H9 (cell line): ENCODE results near the gene EML2. TPM values are rescaled to one million over a fixed set of nuclear protein-coding genes. Genes with fewer than 3 reads are reported as not detected.

ENCODE experiments used
- DNase-seq: peaks from one replicate; pipeline ENCODE4 v3.0.0-alpha.2; 2017
- H2AFZ ChIP-seq: one replicate; pipeline ENCODE4 v1.6.1; 2013; ENCODE audit warnings: mild to moderate bottlenecking, low read length, control low read depth, moderate library complexity
- H2AK5ac ChIP-seq: 2 replicates; pipeline ENCODE4 v1.6.1; 2013; ENCODE audit warnings: low read length, control low read depth, mixed read lengths; ENCODE audit not compliant: insufficient read length
- H2BK120ac ChIP-seq: one replicate; pipeline ENCODE4 v1.6.1; 2013; ENCODE audit warnings: low read depth, mild to moderate bottlenecking, low read length, control low read depth, inconsistent platforms; ENCODE audit not compliant: poor library complexity, severe bottlenecking
- H2BK12ac ChIP-seq: 2 replicates; pipeline ENCODE4 v1.6.1; 2013; ENCODE audit warnings: low read length, control low read depth, mixed read lengths, low read depth; ENCODE audit not compliant: insufficient read length
- H2BK15ac ChIP-seq: 2 replicates; pipeline ENCODE4 v1.6.1; 2013; ENCODE audit warnings: low read depth, low read length, control low read depth
- H2BK20ac ChIP-seq: one replicate; pipeline ENCODE4 v1.6.1; 2013; ENCODE audit warnings: low read depth, mild to moderate bottlenecking, low read length, control low read depth, inconsistent platforms; ENCODE audit not compliant: poor library complexity, severe bottlenecking
- H2BK5ac ChIP-seq: 2 replicates; pipeline ENCODE4 v1.6.1; 2013; ENCODE audit warnings: low read length, control low read depth, mixed read lengths; ENCODE audit not compliant: insufficient read length
- H3K14ac ChIP-seq: 2 replicates; pipeline ENCODE4 v1.6.1; 2013; ENCODE audit warnings: low read length, control low read depth; ENCODE audit not compliant: insufficient read depth
- H3K18ac ChIP-seq: 2 replicates; pipeline ENCODE4 v1.6.1; 2013; ENCODE audit warnings: low read depth, mild to moderate bottlenecking, mixed read lengths, low read length, control low read depth; ENCODE audit not compliant: insufficient read length
- H3K23ac ChIP-seq: 2 replicates; pipeline ENCODE4 v1.6.1; 2013; ENCODE audit warnings: low read length, control low read depth, mixed read lengths, low read depth; ENCODE audit not compliant: insufficient read length
- H3K23me2 ChIP-seq: 2 replicates; pipeline ENCODE4 v1.6.1; 2013; ENCODE audit warnings: low read depth, mild to moderate bottlenecking, mixed read lengths, low read length, control low read depth; ENCODE audit not compliant: insufficient read length, poor library complexity, severe bottlenecking
- H3K27ac ChIP-seq: 2 replicates; pipeline ENCODE4 v1.5.1; 2013; ENCODE audit warnings: low read length, control low read depth, mixed read lengths, low read depth; ENCODE audit not compliant: insufficient read length
- H3K27me3 ChIP-seq: 2 replicates; pipeline ENCODE4 v1.6.1; 2013; ENCODE audit warnings: low read length, control low read depth, inconsistent platforms; ENCODE audit not compliant: insufficient read depth
- H3K4ac ChIP-seq: 2 replicates; pipeline ENCODE4 v1.6.1; 2013; ENCODE audit warnings: low read depth, mild to moderate bottlenecking, control low read depth, inconsistent platforms, low read length, moderate library complexity
- H3K4me1 ChIP-seq: 2 replicates; pipeline ENCODE4 v1.6.1; 2013; ENCODE audit warnings: low read length, control low read depth, inconsistent platforms; ENCODE audit not compliant: insufficient read depth
- H3K4me2 ChIP-seq: 2 replicates; pipeline ENCODE4 v1.6.1; 2013; ENCODE audit warnings: low read length, control low read depth, mixed read lengths; ENCODE audit not compliant: insufficient read length, insufficient read depth
- H3K56ac ChIP-seq: 2 replicates; pipeline ENCODE4 v1.6.1; 2013; ENCODE audit warnings: low read depth, mild to moderate bottlenecking, mixed read lengths, low read length, control low read depth; ENCODE audit not compliant: insufficient read length
- H3K79me1 ChIP-seq: 2 replicates; pipeline ENCODE4 v1.6.1; 2013; ENCODE audit warnings: low read depth, mild to moderate bottlenecking, moderate library complexity, low read length, control low read depth, inconsistent platforms; ENCODE audit not compliant: insufficient read depth, poor library complexity, severe bottlenecking
- H3K79me2 ChIP-seq: 2 replicates; pipeline ENCODE4 v1.6.1; 2013; ENCODE audit warnings: low read length, control low read depth, inconsistent platforms; ENCODE audit not compliant: insufficient read depth
- H3K9ac ChIP-seq: 2 replicates; pipeline ENCODE4 v1.6.1; 2013; ENCODE audit warnings: low read length, control low read depth, mixed read lengths; ENCODE audit not compliant: insufficient read length; ENCODE audit errors: extremely low read depth
- H3K9me3 ChIP-seq: one replicate; pipeline ENCODE4 v1.6.1; 2013; ENCODE audit warnings: low read depth, low read length, inconsistent platforms; ENCODE audit not compliant: control insufficient read depth
- H3T11ph ChIP-seq: one replicate; pipeline ENCODE4 v1.6.1; 2013; ENCODE audit warnings: mild to moderate bottlenecking, low read length, control low read depth, inconsistent platforms
- H4K20me1 ChIP-seq: one replicate; pipeline ENCODE4 v1.6.1; 2013; ENCODE audit not compliant: control insufficient read depth, insufficient read length, insufficient read depth
- H4K5ac ChIP-seq: 2 replicates; pipeline ENCODE4 v1.6.1; 2013; ENCODE audit warnings: low read depth, mild to moderate bottlenecking, mixed read lengths, low read length, control low read depth; ENCODE audit not compliant: insufficient read length
- H4K8ac ChIP-seq: replicated peaks from 2 replicates; pipeline ENCODE4 v1.6.1; 2013; ENCODE audit warnings: low read length, control low read depth, mixed read lengths, low read depth; ENCODE audit not compliant: insufficient read length
- H4K91ac ChIP-seq: 2 replicates; pipeline ENCODE4 v1.6.1; 2013; ENCODE audit warnings: low read depth, mild to moderate bottlenecking, moderate library complexity, mixed read lengths, low read length, control low read depth; ENCODE audit not compliant: insufficient read length
- H3K27ac Mint-ChIP-seq, 3 experiments: 2 replicates in 2 of 3; 3 replicates in 1 of 3; pipeline ENCODE4 v1.8.0; 2020 to 2021; ENCODE audit warnings: mixed read lengths in 3 of 3, mild to moderate bottlenecking in 1 of 3, moderate library complexity in 1 of 3
- H3K27me3 Mint-ChIP-seq: 2 replicates; pipeline ENCODE4 v1.8.0; 2021; ENCODE audit warnings: low read depth, mild to moderate bottlenecking, moderate library complexity, mixed read lengths
- H3K36me3 Mint-ChIP-seq, 3 experiments: 2 replicates in 2 of 3; 3 replicates in 1 of 3; pipeline ENCODE4 v1.8.0; 2020 to 2021; ENCODE audit warnings: low read depth in 3 of 3, mixed read lengths in 3 of 3; ENCODE audit not compliant: insufficient read depth in 1 of 3
- H3K4me1 Mint-ChIP-seq, 2 experiments: 2 replicates each; pipeline ENCODE4 v1.8.0; 2020; ENCODE audit warnings: mixed read lengths in 2 of 2
- H3K4me3 Mint-ChIP-seq, 2 experiments: 2 replicates in 1 of 2; 3 replicates in 1 of 2; pipeline ENCODE4 v1.8.0; 2020 to 2021; ENCODE audit warnings: mild to moderate bottlenecking in 2 of 2, mixed read lengths in 2 of 2, moderate library complexity in 1 of 2
- H3K9me3 Mint-ChIP-seq, 2 experiments: 2 replicates in 1 of 2; 3 replicates in 1 of 2; pipeline ENCODE4 v1.8.0; 2020; ENCODE audit warnings: mild to moderate bottlenecking in 2 of 2, mixed read lengths in 2 of 2, moderate library complexity in 1 of 2
- CTCF ChIP-seq: fragments of 200-600 bp; sonication (generic); conservative IDR thresholded peaks from 3 replicates; pipeline ENCODE4 v1.8.0; 2021; ENCODE audit warnings: antibody characterized with exemption, mild to moderate bottlenecking
- WGBS: extraction: QIAGEN DNeasy Blood & Tissue Kit; methylation state at CpG from one replicate; pipeline ENCODE4 v1.1.7; 2013; ENCODE audit warnings: missing lambda C conversion rate, low lambda C conversion rate, mixed read lengths; ENCODE audit not compliant: insufficient read length; ENCODE audit errors: extremely low coverage; 5-methylcytosine and 5-hydroxymethylcytosine counted together
- total RNA-seq: library from RNA; stranded (reverse); gene quantifications from 2 replicates; pipeline ENCODE4 v1.2.1, GENCODE V29; 2021

The EML2 gene
- total RNA-seq, 1 experiment from 2014 or later: 22.6 TPM

GRCh38 chr19:45676851-45677263, 37.7 kb upstream of the EML2 start:
- Histone ChIP-seq H4K5ac (no peak overlapping the region), H3K23me2 (peaks cover 11% of the 10 kb centered on the region), H2BK5ac (no peak overlapping the region), H4K8ac (no peak overlapping the region), H3K56ac (no peak overlapping the region), H3K18ac (peak overlapping the region; percentile 88), H2AK5ac (no peak overlapping the region), H3K9me3 (no peaks in the 10 kb centered on the region), H2BK20ac (no peak overlapping the region), H4K91ac (no peak overlapping the region), H3K79me1 (no peaks in the 10 kb centered on the region), H4K20me1 (no peaks in the 10 kb centered on the region), H3K4me2 (peak overlapping the region; percentile 70), H3K27me3 (no peaks in the 10 kb centered on the region), H3K79me2 (no peaks in the 10 kb centered on the region), H3K23ac (no peak overlapping the region), H2BK12ac (no peak overlapping the region), H3T11ph (no peak overlapping the region), H2BK15ac (no peak overlapping the region), H2AFZ (no peak overlapping the region), H3K14ac (peak overlapping the region; percentile 44; the same call in 1 of the 2 replicates), H3K9ac (peak overlapping the region; percentile 36), H3K4ac (no peak overlapping the region), H2BK120ac (no peak overlapping the region), H3K27ac (no peak overlapping the region), H3K4me1 (no peaks in the 10 kb centered on the region)
- DNase-seq: no peak
- Mint-ChIP-seq H3K4me1 (peaks cover 6 to 20% of the 10 kb centered on the region in 2 experiments), H3K27me3 (peaks cover 63% of the 10 kb centered on the region), H3K9me3 (no peaks in the 10 kb centered on the region), H3K4me3 (peak overlapping the region; percentile 67 to 87), H3K27ac (no peak overlapping the region), H3K36me3 (no peaks in the 10 kb centered on the region; a peak in 1 of 7 replicates)
- TF ChIP-seq CTCF: no peak
- WGBS: no CpG with 5 or more reads among the region's 28 CpGs
